DMS53 treated with DMSO at 0.1 percent for 48 hours (cell line): Measurements from ENCODE around the gene PPP2R2C.

Experiments used
- DNase-seq: peaks from one replicate; lab custom pipeline; 2025; ENCODE audit not compliant: unreplicated experiment; lab: John Stamatoyannopoulos, UW

Gene PPP2R2C

DNA sequence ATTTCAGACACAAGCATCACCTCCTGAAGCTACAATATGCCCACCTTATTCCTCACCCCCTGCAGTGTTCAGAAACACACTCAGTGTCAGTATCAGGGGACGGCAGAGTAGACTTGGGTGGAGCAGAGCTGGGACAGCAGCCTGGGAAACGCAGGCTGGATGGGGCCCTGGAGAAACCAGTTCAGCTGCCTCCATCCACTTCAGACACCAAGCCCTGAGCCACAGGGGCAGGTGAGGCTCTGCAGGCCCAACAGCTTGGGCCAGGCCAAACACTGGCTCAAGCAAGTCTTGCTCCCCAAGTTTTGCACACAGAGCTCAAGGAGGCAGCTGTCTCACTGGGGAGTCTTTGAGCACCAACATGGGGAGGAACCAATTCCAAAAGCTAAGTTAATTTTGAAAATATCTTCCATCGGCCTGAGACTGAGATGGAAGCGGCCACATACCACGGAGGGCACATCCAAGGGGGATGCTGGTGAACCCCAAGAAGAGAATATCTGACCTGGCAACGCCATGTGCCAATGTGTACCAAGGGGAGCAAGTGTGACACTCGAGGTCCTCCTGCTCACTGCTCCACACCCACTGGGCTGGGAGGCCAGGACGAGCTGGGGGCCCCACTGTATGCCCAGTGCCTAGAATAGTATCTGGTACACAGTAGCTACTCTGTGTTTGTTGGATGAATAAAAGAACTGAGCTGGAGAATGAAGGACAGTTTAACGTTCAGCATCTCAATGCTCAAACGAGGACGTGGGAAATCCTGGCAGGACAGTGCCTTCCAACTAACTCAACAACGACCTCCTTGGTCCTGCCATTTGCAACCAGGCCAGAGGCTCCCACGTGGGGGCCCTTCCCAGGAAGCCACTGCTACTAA is 45.6 kb downstream of the PPP2R2C start:
- DNase-seq = no peak

DNA sequence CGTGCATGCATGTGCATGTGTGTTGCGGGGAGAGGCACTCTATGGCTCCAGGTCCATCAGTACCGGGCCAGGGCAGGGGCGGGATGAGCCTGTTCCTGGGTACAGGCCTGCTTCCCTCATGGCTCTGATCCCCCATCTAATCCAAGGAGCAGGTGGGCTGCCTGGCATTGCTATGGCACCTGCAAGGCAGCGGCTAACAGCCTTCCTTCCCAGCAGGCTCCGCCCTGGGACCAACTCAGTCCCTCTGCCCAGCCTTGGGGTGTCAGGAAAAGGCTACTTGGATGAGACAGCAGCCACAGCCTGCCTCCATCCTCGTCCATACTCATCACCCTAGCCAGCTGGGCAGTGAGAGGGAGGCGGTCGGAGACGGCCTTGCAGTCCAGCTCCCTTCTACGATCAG is 46.5 kb downstream of the PPP2R2C start:
- DNase-seq = no peak

DNA sequence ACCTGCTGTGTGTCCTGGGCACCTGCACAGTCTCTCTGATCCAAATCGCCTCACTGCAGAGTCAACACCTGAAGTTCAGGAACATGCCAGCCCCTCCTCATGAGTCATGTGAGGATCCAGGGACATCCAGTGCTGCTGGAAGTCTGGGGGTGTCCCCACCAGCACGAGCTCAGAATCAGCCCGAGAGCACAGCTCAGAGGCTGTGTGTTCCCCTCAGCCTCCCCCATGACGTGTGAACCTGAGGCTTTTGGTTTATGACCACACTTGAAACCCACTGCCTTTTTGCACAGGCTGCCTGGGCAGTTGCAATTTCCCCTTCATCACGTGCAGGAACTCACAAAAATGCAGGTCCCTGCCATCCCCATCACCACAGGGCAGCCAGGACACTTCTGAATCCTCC is 47.1 kb downstream of the PPP2R2C start:
- no peak for DNase-seq

DNA sequence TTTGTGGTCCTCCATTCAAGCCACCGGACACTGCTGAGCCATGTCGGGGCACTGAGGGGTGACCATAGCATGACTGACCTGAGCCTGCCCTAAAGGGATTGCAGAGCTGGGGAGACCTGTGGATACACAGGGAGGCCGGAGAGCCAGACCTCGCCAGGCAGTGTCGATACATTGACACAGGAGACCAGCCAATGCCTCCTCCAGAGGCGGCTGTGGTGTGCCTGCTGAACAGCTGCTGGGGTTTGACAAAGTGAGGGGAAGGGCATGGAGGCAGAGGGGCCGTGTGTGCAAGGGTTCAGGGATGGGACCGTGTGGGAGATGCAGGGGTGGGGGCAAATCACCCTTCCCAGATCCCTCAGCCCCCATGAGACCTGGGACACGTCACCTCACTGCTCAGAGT is 48.0 kb downstream of the PPP2R2C start:
- no peak for DNase-seq

DNA sequence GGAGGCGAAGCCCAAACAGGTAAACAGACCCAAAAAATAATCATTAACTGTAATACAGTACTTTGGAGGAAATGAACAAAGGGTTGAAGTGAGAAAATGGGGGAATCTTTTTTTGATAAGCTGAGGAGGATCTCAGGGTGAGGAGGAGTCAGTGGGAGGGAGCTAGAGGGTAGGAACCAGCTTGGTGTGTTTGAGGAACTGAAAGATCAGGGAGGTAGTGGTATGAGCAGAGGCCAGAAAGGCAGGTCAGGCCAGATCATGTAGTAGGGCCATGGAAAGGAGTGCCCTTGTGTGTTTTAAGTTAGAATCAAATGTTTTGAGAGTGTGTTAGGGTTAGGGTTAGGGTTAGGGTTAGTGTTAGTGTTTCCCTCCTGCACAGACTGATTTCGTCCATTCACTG is 48.8 kb downstream of the PPP2R2C start:
- DNase-seq = no peak

DNA sequence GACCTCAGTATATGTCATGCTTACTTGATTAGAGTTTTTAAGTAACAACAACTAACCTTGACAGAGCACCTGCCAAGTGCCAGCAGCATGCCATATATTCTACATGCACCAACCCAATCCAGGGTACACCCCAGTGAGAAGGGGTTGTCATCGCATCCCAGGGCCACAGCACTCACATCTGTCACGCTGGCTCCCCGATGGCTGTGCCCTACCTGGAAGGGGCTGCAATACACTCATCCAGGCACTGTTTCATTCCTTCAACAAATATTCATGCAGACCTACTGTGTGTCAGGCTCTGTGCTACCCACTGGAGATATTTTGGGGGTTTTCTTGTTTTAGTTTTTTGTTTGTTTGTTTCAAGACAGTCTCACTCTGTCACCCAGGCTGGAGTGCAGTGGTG is 49.5 kb downstream of the PPP2R2C start:
- DNase-seq = no peak

DNA sequence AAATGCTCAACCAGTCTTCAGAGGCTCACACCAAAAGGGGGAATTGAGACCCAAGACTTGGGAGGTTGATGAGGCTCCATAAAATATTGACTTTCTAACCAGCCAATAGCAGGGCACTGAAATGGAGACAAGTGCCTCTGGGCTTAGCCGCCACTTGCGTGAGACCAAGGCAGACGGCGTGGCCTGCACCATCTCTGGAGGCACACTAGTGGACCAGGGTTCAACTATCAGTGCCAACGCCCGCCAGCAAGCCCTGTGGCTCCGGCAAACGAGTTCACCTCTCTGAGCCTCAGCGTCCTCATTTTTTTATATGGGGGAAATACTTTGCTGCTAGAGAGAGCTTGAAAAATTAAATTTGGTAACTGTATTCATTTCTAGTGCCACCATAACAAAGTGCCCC is 50.3 kb downstream of the PPP2R2C start:
- DNase-seq = no peak

DNA sequence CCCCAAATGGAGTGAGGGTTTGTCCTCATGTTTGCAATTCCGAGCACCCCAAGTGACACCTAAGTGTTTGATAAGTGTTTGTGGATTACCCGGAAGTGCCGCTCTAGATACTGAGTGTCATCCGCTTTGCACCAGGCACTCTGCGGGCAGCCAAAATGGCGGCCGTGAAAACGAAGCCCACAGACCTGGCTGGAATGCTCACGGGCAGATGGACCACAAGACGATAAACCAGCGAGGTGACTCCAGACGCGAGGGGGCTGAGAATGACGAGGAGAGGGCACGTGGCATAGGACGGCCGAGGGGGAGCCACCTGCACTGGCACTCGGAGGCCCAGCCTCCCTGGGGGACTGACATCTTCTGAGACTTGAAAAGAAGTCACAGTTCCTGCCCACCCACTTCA is 51.0 kb downstream of the PPP2R2C start:
- DNase-seq = no peak

DNA sequence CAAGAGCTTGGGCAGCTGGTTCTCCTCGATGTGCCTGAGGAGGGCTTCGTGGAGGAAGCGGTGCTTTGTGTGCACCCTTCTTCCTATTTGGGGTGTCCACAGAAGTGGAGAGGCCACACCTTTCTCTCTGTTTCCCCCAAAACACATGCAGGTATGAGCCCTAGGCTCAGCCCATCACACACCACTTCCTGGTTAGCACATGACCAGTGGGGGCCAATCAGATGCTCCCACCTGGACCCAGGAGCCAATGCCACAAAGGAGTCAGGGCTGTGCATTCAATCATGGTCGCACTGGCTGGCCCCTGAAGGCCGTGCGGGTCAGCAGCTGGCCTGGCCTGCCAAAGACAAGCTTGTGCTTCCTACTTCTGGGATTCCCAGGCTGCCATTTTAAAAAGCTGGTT is 51.4 kb downstream of the PPP2R2C start:
- no peak for DNase-seq

DNA sequence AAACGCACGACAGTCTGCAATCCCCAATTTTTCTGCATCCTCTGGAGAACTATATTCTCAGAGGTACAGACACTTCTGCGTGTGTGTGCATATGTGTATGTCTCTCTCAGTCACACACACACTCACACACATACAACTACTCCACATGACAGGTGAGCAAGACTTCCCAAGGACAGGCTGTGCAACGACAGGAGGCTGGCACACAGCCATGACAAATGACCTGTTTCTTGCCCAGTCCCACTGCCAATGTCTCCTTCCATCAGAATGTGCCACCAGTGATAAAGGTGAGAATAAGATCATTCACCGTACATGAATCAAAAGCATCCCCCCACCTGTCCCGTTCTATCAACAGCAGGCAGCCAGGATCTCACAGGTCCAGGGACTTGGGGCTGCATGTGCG is 52.4 kb downstream of the PPP2R2C start:
- no peak for DNase-seq

DNA sequence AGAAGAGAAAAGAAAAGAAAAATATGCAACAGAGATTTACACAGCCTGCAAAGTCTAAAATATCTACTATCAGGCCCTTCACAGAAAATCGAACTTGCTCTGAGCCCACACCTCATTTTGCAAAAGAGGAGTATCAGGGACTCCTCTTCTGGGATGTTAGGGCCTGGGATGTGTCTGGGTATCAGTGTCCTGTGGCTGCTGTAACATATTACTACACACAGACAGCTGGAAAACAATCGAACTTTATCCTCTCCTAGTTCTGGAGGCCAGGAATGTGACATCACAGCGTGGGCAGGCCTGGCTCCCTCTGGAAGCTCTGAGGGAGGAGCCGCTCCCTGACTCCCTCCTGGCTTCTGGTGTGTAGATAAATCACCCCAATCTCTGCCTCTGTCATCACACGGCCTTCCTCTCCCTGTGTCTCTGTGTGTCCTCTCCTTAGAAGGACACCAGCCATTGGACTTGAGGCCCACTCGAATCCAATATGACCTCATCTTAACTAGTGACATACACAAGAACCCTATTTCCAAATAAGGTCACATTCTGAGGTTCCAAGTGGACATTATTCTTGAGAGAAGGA is 52.9 kb downstream of the PPP2R2C start:
- no peak for DNase-seq

DNA sequence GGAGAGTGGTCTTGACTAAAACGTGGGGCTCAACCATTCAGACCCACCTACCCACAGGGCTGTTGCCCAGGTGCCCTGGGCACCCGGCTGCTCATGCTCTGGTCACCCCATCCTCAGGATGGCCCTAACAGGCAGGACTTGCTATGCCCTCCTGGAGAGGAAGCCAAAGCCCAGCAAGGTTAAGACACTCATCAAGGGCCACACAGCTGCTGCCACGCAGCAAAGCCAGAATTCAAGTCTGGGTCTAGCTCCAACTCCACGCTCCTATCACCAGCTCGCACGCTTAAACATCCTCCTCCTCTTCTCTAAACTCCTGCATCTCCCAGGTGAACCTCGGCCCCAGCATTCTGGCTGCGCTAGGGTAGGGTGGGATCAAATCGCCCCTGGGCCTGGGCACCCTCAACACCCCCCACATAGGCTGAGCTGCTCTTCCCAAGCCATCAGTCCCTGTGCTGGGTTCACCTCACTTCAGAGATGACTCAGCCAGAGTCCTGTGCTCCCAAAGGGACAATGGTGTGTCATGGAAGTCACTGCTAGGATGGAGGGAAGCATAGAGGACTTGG is 54.1 kb downstream of the PPP2R2C start:
- no peak for DNase-seq

DNA sequence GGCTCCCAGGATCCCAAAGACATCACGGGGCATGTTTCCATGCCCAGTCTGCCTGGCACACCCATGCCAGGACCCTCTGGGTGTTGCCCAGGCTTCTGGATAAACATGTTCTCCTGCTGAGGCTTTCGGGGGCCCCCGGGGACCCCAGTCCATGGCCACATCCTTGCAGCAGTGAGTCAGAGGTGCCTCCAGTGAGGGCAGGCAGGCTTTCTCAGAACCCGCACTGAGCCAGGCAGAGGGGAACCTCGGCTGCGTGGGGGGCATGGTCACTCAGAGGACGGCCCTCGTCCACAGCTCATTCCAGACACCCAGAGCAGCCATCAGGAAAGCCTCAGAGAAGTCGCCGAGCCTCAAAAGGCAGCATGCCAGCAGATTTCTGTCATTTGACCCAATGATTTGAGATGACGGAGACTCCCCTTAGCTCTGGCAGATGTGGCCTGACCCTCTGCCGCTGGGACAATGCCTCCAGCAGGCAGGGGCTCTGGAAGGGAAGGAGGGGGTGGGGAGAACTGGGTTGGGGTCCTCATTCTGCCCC is 54.8 kb downstream of the PPP2R2C start:
- no peak for DNase-seq

DNA sequence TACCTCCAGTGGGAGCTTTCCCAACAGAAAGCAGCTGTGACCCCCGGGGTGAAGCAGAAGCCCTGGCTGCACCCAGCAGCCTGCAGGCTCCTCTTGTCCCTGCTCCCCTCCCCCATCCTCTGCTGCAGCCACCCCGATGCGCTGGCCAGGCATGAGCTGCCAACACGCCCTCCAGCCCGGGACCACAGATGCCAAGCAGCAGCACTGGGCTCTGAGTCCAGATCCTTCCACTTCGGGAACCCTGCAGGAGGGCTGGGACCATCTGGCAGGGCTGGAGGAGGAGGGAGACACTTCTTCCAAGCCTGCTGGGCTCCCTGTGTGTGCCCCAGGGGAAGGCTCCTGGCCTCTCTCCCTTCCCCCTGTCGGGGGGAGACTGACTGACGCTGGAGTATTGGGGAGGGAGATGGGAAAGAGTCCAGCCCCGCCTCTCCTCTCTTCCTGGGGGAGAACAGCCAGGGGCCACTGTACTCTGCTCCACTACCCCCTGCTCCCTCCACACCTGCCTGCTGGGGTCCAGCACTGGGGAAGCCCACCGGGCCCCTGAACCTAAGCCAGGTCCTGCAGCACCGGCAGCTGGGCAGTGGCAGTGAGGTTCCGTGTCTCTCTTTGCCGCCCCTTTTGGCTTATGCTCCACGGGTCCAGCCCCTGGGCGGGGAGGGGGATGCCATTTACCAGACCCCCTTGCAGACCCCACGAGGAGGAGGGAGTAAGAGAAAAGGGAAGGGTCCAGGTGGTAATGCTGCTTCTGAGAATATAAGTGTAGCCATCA is 55.7 kb downstream of the PPP2R2C start:
- DNase-seq = no peak

DNA sequence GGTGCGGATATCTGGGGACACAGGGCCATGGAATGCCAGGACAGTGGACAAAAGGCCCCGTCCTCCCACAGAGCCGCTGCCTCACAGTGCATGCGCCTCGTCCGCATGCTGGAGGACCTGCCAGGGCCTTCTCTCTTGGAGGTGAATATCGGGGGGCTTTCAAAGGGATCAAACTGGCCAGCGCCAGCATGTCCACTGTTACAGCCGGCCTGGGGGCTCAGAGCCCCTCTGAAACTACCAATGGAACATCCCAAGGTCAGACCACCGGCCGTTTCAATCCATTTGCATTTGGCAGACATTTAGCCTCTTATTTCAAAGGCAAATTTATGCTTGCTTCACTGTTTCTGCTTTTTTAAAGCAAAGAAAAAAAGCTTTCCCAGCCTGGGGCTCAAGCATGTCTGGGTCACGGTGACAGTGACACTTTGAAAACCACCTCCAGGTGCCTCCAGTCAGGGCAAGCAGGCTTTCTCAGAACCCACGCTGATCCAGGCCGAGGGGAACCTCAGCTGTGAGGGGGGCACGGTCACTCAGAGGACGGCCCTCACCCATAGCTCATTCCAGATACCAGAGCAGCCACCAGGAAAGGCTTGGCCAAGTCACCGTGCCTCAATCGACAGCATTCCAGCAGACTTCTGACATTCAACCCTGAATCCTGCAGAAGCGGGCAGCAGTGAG is 57.2 kb downstream of the PPP2R2C start:
- no peak for DNase-seq

DNA sequence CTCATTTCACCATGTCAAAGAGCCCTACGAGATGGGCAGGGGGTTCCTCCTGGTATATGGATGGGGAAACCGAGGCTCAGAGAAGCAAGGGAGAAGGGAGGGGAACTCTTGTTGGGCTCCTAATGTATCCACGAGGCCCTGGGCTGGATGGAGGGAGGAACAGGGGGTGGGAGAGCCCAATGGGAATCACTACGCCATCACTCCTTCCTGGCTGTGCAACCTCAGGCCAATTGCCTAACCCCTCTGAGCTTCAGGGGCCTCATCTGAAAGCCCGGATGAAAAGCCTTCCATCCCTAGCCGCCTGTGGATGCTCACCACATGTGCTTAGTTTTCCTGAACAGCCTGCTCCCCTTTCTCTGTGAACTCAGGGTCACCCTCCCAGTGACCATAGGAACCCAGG is 57.8 kb downstream of the PPP2R2C start:
- no peak for DNase-seq

DNA sequence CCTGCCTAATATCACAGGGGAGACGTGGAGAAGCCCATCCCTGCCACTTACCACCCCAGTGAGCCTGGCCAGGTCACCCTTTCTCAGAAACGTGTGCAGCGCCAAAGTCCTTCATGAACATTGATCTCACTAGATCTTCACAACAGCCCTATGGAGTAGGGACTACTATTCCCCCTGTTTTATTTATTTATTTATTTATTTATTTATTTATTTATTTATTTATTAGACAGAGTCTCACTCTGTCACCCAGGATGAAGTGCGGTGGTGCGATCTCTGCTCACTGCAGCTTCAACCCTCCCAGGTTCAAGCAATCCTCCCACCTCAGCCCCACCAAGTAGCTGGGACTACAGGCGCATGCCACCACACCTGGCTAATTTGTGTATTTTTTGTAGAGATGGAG is 61.8 kb downstream of the PPP2R2C start:
- DNase-seq = no peak

DNA sequence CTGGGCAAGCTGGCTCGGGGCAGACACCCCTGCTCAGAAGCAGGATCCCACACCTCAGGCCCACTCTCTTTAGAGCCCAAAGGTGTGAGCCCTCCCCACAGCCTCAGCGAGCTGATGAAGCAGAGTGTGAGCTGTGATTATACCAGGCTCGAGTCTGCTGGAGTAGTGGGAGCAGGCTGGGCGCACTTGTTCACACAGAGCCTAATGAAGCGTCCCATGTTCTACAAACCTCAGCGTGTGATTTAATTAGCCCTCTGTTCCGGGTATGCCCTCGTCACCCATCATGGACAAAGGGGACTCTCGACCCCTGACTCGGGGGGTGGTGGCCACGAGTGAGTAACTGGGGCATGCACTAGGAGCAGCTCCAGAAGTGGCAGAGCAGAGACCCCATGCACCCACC is 62.3 kb downstream of the PPP2R2C start:
- DNase-seq = no peak

DNA sequence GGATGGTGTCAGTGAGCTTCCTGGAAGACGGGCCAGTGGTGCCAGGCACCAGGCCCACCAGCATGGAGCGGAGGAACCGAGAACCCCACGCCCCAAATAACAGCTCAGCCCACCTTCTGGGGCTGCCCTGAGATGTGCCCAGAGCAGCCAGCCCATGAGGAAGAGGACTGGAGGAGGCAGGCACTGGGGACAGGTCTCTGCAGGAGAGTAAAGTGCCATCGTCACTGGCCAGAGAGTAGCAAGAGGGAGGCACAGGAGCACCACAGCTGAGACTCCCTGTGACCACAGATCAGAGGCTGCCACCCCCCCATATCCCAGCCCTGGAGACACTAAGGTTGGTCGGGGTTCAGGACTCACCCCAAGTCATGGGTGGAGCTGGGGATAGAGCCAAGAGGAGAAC is 63.0 kb downstream of the PPP2R2C start:
- no peak for DNase-seq

DNA sequence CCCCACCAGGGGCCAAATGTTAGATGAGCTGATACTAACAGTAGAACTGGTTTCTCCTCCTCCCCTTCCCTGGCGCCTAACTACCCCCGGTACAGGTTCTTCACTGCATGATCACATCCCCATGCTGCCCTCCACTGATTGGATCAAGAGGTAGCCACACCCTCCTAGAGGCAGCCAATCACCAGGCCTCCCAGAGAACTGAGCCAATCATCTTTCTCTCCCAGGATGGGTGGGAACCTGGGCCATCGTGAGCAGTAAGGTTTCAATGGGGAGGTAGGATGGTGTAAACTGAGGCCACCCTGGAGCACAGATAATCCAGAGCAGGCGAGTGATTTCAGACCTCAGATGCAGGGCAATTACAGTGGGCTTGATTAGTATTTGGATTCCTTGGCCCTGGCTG is 64.2 kb downstream of the PPP2R2C start:
- no peak for DNase-seq

DNA sequence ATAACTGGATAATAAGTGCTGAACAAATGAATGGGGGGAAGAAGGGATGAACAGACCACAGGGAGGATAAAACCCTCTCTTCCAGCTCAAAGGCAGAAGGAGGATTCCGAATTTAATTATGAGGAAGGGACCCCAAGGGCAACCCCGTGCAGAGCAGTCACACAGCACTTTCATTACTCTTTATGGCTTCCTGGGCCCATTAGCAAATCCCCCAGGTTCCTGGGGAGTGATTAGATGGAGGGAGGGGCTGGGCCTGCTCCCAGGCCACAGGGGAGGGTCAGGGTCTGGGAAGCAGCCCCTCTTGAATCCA is 67.1 kb downstream of the PPP2R2C start:
- no peak for DNase-seq
